ENCODE measurements around the gene HDX. TPM values are rescaled to one million over a fixed set of nuclear protein-coding genes. Genes with fewer than 3 reads are reported as not detected.
"Not testable (repeated sequence)": the region's sequence is repeated elsewhere in the genome, so short reads cannot be mapped to it uniquely, and the experiment has no call there.

The HDX gene
- total and polyA plus RNA-seq, 2 of the 13 experiments (the other 11 are each of a cell fraction or from before 2014, with no cell fraction given), result 0.20 TPM; not detected in 1

- H3K4me3 ChIP-seq (replicated peaks in 1 of 3; ENCODE audit: insufficient read depth in 1 of 3, low read depth in 2 of 3, low read length in 3 of 3); BruUV-seq (replicated peaks); DNase-seq (ENCODE audit: low spot score); H3K9ac ChIP-seq (ENCODE audit: insufficient read depth, low read depth, low read length); H2AFZ ChIP-seq (ENCODE audit: low read length); H3K36me3 ChIP-seq (replicated peaks in 1 of 2; ENCODE audit: control insufficient read depth in 1 of 2, insufficient read depth in 2 of 2, low read length in 2 of 2); H3K4me2 ChIP-seq (ENCODE audit: low read depth, low read length); H3K27me3 ChIP-seq (ENCODE audit: control insufficient read depth in 1 of 2, insufficient read depth in 2 of 2, low read length in 2 of 2); H3K9me3 ChIP-seq (ENCODE audit: low read length); H3K79me2 ChIP-seq (ENCODE audit: insufficient read depth, low read length); H3K27ac ChIP-seq (ENCODE audit: extremely low read length, insufficient read depth, low read length); H3K4me1 ChIP-seq (ENCODE audit: insufficient read depth, low read length); CTCF ChIA-PET (ENCODE audit: low intra/inter-chr PET ratio, low total read pairs); POLR2A ChIA-PET; H4K20me1 ChIP-seq (ENCODE audit: insufficient read depth, low read length); FAIRE-seq; intact Hi-C loops (cut with micrococcal nuclease; ENCODE audit: unreplicated experiment); ATAC-seq; in situ Hi-C loops (cut with HindIII; ENCODE audit: extremely low pct_ligation_motif_present, low pct_unique_long_range_greater_than_20kb): not testable (repeated sequence)
- 14% methylated on average over 1 of the region's 2 CpGs for WGBS (ENCODE audit: low lambda C conversion rate)
Observed at GRCh38 chrX:84541315-84541714, 39.1 kb upstream of the HDX start.

- H3K36me3 ChIP-seq (replicated peaks in 1 of 2; ENCODE audit: control insufficient read depth in 1 of 2, insufficient read depth in 2 of 2, low read length in 2 of 2); DNase-seq (ENCODE audit: low spot score); H3K9me3 ChIP-seq (ENCODE audit: low read length); intact Hi-C loops (cut with micrococcal nuclease; ENCODE audit: unreplicated experiment); BruUV-seq (replicated peaks); H3K4me2 ChIP-seq (ENCODE audit: low read depth, low read length); in situ Hi-C loops (cut with HindIII; ENCODE audit: extremely low pct_ligation_motif_present, low pct_unique_long_range_greater_than_20kb); H3K4me3 ChIP-seq (replicated peaks in 1 of 3; ENCODE audit: insufficient read depth in 1 of 3, low read depth in 2 of 3, low read length in 3 of 3); ATAC-seq; POLR2A ChIA-PET; H3K27me3 ChIP-seq (ENCODE audit: control insufficient read depth in 1 of 2, insufficient read depth in 2 of 2, low read length in 2 of 2); H4K20me1 ChIP-seq (ENCODE audit: insufficient read depth, low read length); FAIRE-seq; H3K9ac ChIP-seq (ENCODE audit: insufficient read depth, low read depth, low read length); CTCF ChIA-PET (ENCODE audit: low intra/inter-chr PET ratio, low total read pairs); H3K79me2 ChIP-seq (ENCODE audit: insufficient read depth, low read length); H3K4me1 ChIP-seq (ENCODE audit: insufficient read depth, low read length); H3K27ac ChIP-seq (ENCODE audit: extremely low read length, insufficient read depth, low read length); H2AFZ ChIP-seq (ENCODE audit: low read length): not testable (repeated sequence)
- WGBS (ENCODE audit: low lambda C conversion rate), result 30% methylated on average over 6 of the region's 7 CpGs
Observed at GRCh38 chrX:84537627-84538026, 35.4 kb upstream of the HDX start.

- Histone ChIP-seq H3K27ac (ENCODE audit: extremely low read length, insufficient read depth, low read length) (no peak overlapping the region), H3K27me3 (ENCODE audit: control insufficient read depth in 1 of 2, insufficient read depth in 2 of 2, low read length in 2 of 2) (no peaks in the 10 kb centered on the region), H3K4me1 (ENCODE audit: insufficient read depth, low read length) (no peaks in the 10 kb centered on the region), H3K9ac (ENCODE audit: insufficient read depth, low read depth, low read length) (no peak overlapping the region), H3K79me2 (ENCODE audit: insufficient read depth, low read length) (no peaks in the 10 kb centered on the region), H3K9me3 (ENCODE audit: low read length) (no peaks in the 10 kb centered on the region), H2AFZ (ENCODE audit: low read length) (no peak overlapping the region), H3K4me2 (ENCODE audit: low read depth, low read length) (no peak overlapping the region), H3K4me3 (replicated peaks in 1 of 3; ENCODE audit: insufficient read depth in 1 of 3, low read depth in 2 of 3, low read length in 3 of 3) (no peak overlapping the region), H3K36me3 (replicated peaks in 1 of 2; ENCODE audit: control insufficient read depth in 1 of 2, insufficient read depth in 2 of 2, low read length in 2 of 2) (no peaks in the 10 kb centered on the region), H4K20me1 (ENCODE audit: insufficient read depth, low read length) (no peaks in the 10 kb centered on the region)
- BruUV-seq (replicated peaks), result no TSS peak
- in situ Hi-C loops (cut with HindIII; ENCODE audit: extremely low pct_ligation_motif_present, low pct_unique_long_range_greater_than_20kb), result no loop called here
- ChIA-PET POLR2A (no interaction called here), CTCF (ENCODE audit: low intra/inter-chr PET ratio, low total read pairs) (no interaction called here)
- no peak for ATAC-seq
- no peak for DNase-seq (ENCODE audit: low spot score)
- intact Hi-C loops (cut with micrococcal nuclease; ENCODE audit: unreplicated experiment), result no loop called here
- no peak for FAIRE-seq
- no peak for TF ChIP-seq ZNF383 (CRISPR knock-in tag; IDR thresholded peaks at IDR 0.05; ENCODE audit: borderline replicate concordance)
Observed at GRCh38 chrX:84488426-84488825, 13.8 kb downstream of the HDX start.
